Endothelial cell (in vitro differentiated cells): Measurements from ENCODE around the gene OR10A4. TPM values are rescaled to one million over a fixed set of nuclear protein-coding genes. Genes with fewer than 3 reads are reported as not detected.
"Not testable (repeated sequence)": the region's sequence is repeated elsewhere in the genome, so short reads cannot be mapped to it uniquely, and the experiment has no call there.

ENCODE experiments used
- DNase-seq: peaks from one replicate; pipeline ENCODE4 v3.0.0; 2021; ENCODE audit warnings: low spot score
- H3K27ac Mint-ChIP-seq: one replicate; pipeline ENCODE4 v1.8.0; 2021; ENCODE audit warnings: mixed read lengths, inconsistent platforms; ENCODE audit not compliant: unreplicated experiment
- H3K27me3 Mint-ChIP-seq: one replicate; pipeline ENCODE4 v1.8.0; 2021; ENCODE audit warnings: mild to moderate bottlenecking, moderate library complexity, mixed read lengths, inconsistent platforms; ENCODE audit not compliant: unreplicated experiment
- H3K36me3 Mint-ChIP-seq: one replicate; pipeline ENCODE4 v1.8.0; 2021; ENCODE audit warnings: mild to moderate bottlenecking, low read depth, mixed read lengths, inconsistent platforms; ENCODE audit not compliant: unreplicated experiment
- H3K4me1 Mint-ChIP-seq: one replicate; pipeline ENCODE4 v1.8.0; 2021; ENCODE audit warnings: mild to moderate bottlenecking, mixed read lengths, inconsistent platforms; ENCODE audit not compliant: unreplicated experiment
- H3K4me3 Mint-ChIP-seq: one replicate; pipeline ENCODE4 v1.8.0; 2021; ENCODE audit warnings: mild to moderate bottlenecking, mixed read lengths, inconsistent platforms; ENCODE audit not compliant: unreplicated experiment
- H3K9me3 Mint-ChIP-seq: one replicate; pipeline ENCODE4 v1.8.0; 2021; ENCODE audit warnings: mixed read lengths, inconsistent platforms; ENCODE audit not compliant: unreplicated experiment
- total RNA-seq: library from RNA; stranded (reverse); fragmentation: NEBNext Ultra II Directional; extraction: Animal tissue kit (Norgen Biotek cat#: 25700); gene quantifications from one replicate; pipeline ENCODE4 v1.2.1, GENCODE V29; 2021; ENCODE audit not compliant: unreplicated experiment
- TF ChIP-seq, protein P1 (sequence below): fragments of 200-600 bp; sonication (generic); IDR thresholded peaks from one replicate; pipeline ENCODE4 v1.5.0; 2021; ENCODE audit warnings: antibody characterized with exemption; ENCODE audit not compliant: unreplicated experiment

The OR10A4 gene
- total RNA-seq, 1 donor from 2014 or later: not detected

DNA sequence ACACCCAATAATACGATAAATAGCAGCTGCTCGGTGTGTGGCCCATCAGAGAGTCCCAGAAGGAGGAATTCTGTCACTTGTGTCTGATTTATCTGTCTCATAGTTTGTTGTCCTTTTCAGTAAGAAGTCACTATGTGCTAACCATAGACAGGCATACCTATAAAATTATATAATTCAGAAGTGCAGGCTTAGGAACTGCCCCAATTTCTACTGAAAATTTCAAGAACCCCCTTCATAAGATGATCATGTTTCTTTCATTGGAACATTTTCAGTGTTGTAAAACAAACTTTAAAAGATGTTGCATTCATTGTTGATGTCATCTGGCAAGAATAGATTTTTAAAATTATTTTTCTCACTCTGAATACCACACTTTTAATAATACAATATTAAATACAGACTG lies 16.0 kb downstream of the OR10A4 start, which contains the start of gene OR2D2:
TSS of gene OR2D2 (minus strand) at position 101 of the 400 bp plus-strand sequence. CDS start at position 101, 0 bp downstream.
- no peaks in the 10 kb centered on the region for H3K36me3 Mint-ChIP-seq
- DNase-seq: no peak
- no peaks in the 10 kb centered on the region for H3K9me3 Mint-ChIP-seq
- peaks cover 2% of the 10 kb centered on the region for H3K4me1 Mint-ChIP-seq
- no peak within 1 kb of the TSS for H3K27ac Mint-ChIP-seq
- peaks cover 1% of the 10 kb centered on the region for H3K27me3 Mint-ChIP-seq
- TF ChIP-seq, protein P1, sequence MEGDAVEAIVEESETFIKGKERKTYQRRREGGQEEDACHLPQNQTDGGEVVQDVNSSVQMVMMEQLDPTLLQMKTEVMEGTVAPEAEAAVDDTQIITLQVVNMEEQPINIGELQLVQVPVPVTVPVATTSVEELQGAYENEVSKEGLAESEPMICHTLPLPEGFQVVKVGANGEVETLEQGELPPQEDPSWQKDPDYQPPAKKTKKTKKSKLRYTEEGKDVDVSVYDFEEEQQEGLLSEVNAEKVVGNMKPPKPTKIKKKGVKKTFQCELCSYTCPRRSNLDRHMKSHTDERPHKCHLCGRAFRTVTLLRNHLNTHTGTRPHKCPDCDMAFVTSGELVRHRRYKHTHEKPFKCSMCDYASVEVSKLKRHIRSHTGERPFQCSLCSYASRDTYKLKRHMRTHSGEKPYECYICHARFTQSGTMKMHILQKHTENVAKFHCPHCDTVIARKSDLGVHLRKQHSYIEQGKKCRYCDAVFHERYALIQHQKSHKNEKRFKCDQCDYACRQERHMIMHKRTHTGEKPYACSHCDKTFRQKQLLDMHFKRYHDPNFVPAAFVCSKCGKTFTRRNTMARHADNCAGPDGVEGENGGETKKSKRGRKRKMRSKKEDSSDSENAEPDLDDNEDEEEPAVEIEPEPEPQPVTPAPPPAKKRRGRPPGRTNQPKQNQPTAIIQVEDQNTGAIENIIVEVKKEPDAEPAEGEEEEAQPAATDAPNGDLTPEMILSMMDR: no peak
- no peak within 1 kb of the TSS for H3K4me3 Mint-ChIP-seq

DNA sequence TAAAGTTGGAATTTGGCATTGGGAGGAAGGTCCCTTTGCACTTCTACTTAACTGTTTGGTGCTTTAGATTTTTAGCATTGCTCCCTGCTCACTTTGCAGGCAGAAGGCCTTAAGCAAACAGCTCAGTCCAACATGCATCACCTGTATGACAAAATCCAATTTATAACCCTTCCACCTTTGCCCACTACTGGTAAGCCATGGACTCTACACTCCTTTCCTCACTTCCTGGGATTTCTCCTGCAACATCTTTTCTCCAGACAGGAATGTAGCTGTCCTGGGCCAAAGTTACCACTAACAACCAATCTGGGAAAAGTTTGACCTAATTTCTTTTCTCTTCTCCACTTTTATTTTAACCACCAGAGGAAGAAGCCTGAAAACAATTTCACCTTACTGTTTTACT lies 17.7 kb downstream of the OR10A4 start:
- peaks cover 2% of the 10 kb centered on the region for H3K4me1 Mint-ChIP-seq
- TF ChIP-seq, protein P1: no peak
- H3K4me3 Mint-ChIP-seq: no peak overlapping the region
- H3K27ac Mint-ChIP-seq: no peak overlapping the region
- DNase-seq: no peak
- no peaks in the 10 kb centered on the region for H3K9me3 Mint-ChIP-seq
- H3K27me3 Mint-ChIP-seq: peaks cover 1% of the 10 kb centered on the region
- H3K36me3 Mint-ChIP-seq: no peaks in the 10 kb centered on the region

DNA sequence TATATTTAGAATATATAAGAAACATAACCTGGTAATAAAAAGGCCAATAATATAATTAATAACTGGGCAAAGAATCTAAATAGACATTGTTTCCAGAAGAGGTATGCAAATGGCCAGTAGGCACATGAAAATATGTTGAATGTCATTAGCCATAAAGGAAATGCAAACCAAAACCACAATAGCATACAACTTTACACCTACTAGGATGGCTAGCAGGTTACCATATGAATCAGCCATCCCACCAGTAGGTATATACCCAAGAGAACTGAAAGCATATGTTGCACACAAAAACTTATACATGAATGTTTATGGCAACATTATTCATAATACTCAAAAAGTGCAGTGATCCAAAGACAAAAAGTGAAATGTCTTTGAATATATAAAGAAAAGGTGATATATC lies 18.6 kb downstream of the OR10A4 start:
- H3K27me3 Mint-ChIP-seq: peaks cover 1% of the 10 kb centered on the region
- H3K4me1 Mint-ChIP-seq: peaks cover 2% of the 10 kb centered on the region
- H3K4me3 Mint-ChIP-seq: no peak overlapping the region
- no peaks in the 10 kb centered on the region for H3K36me3 Mint-ChIP-seq
- TF ChIP-seq, protein P1: no peak
- no peaks in the 10 kb centered on the region for H3K9me3 Mint-ChIP-seq
- H3K27ac Mint-ChIP-seq: no peak overlapping the region
- no peak for DNase-seq

DNA sequence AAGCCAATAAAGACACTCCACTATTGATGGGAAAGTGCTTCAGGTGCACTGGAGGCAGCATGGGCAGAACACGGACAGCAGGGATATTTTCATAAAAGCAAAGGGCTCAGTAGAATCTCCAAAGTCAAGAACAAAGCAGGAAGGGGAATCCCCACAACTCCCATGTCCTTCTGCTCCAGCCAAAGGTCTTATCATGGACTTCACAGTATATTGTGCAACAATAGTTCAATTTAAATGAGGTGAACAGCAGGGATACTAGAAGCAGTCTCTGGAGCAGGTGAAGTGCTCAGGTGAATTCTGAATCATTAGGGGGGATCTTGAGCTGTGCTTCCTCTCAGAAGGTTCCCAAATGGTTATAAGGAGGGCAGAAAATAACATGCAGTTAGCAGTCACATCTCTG lies 22.5 kb downstream of the OR10A4 start:
- no peaks in the 10 kb centered on the region for H3K9me3 Mint-ChIP-seq
- H3K36me3 Mint-ChIP-seq: no peaks in the 10 kb centered on the region
- TF ChIP-seq, protein P1: no peak
- H3K4me1 Mint-ChIP-seq: no peaks in the 10 kb centered on the region
- no peak for DNase-seq
- H3K4me3 Mint-ChIP-seq: no peak overlapping the region
- no peak overlapping the region for H3K27ac Mint-ChIP-seq
- H3K27me3 Mint-ChIP-seq: peaks cover 1% of the 10 kb centered on the region

DNA sequence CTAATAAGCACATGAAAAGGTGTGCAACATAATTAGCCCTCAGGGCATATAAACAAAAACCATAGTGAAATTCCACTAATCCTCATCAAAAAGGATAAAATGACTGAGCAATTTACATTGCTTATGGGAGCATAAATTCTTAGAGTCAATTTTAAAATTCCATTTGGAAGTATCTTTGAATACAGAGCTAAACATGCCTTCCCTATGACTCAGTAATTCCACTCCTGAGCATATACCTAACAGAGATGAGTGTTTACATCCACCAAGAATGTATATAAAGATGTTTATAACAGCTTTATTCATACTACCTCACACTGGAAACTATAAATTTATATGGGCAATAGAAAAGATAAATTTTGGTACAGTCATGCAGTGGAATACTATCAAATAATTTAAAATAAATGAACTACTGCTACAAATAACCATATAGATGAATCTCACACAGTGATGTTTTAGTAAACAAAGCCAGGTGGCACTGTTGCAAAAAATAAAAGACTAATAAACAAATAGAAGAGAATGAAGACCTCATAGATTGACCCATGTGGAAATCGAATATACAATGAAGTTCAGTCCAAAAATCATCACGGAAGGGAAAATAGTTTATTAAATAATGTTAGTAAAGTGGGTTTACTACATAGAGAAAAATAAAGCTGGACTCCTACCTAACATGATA lies 24.0 kb downstream of the OR10A4 start:
- DNase-seq: no peak
- Mint-ChIP-seq H3K9me3 (peaks cover 6% of the 10 kb centered on the region), H3K36me3 (peaks cover 4% of the 10 kb centered on the region), H3K27ac (no peak overlapping the region), H3K27me3 (peaks cover 1% of the 10 kb centered on the region), H3K4me3 (no peak overlapping the region), H3K4me1 (no peaks in the 10 kb centered on the region)
- TF ChIP-seq, protein P1: peak; percentile 36

DNA sequence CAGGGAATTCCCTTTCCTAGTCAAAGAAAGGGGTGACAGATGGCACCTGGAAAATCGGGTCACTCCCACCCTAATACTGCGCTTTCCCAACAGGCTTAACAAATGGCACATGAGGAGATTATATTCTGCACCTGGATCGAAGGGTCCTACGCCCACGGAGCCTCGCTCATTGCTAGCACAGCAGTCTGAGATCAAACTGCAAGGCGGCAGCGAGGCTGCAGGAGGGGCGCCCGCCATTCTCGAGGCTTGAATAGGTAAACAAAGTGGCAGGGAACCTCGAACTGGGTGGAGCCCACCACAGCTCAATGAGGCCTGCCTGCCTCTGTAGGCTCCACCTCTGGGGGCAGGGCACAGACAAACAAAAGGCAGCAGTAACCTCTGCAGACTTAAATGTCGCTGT lies 28.4 kb downstream of the OR10A4 start:
- not testable (repeated sequence) for H3K27ac Mint-ChIP-seq, H3K4me1 Mint-ChIP-seq, H3K27me3 Mint-ChIP-seq, H3K9me3 Mint-ChIP-seq, H3K36me3 Mint-ChIP-seq, H3K4me3 Mint-ChIP-seq, DNase-seq
